Osteocyte (in vitro differentiated cells): Measurements from ENCODE around the gene ZCCHC2. TPM values are rescaled to one million over a fixed set of nuclear protein-coding genes. Genes with fewer than 3 reads are reported as not detected.

Source experiments
- DNase-seq: peaks from one replicate; pipeline ENCODE4 v3.0.0; 2021; ENCODE audit warnings: mixed read lengths; ENCODE audit not compliant: unreplicated experiment; ENCODE audit errors: extremely low spot score
- H3K27ac Mint-ChIP-seq: one replicate; pipeline ENCODE4 v1.8.0; 2021; ENCODE audit warnings: mild to moderate bottlenecking, mixed read lengths; ENCODE audit not compliant: unreplicated experiment
- H3K27me3 Mint-ChIP-seq: one replicate; pipeline ENCODE4 v1.8.0; 2021; ENCODE audit warnings: mixed read lengths; ENCODE audit not compliant: unreplicated experiment
- H3K36me3 Mint-ChIP-seq: one replicate; pipeline ENCODE4 v1.8.0; 2021; ENCODE audit warnings: mixed read lengths; ENCODE audit not compliant: unreplicated experiment
- H3K4me1 Mint-ChIP-seq: one replicate; pipeline ENCODE4 v1.8.0; 2021; ENCODE audit warnings: mixed read lengths; ENCODE audit not compliant: unreplicated experiment
- H3K4me3 Mint-ChIP-seq: one replicate; pipeline ENCODE4 v1.8.0; 2021; ENCODE audit warnings: mild to moderate bottlenecking, moderate library complexity, mixed read lengths; ENCODE audit not compliant: unreplicated experiment
- H3K9me3 Mint-ChIP-seq: one replicate; pipeline ENCODE4 v1.8.0; 2021; ENCODE audit warnings: mixed read lengths; ENCODE audit not compliant: unreplicated experiment
- total RNA-seq: library from RNA; stranded (reverse); gene quantifications from 2 replicates; pipeline ENCODE4 v1.2.1, GENCODE V29; 2021
- TF ChIP-seq, protein P1 (sequence below): fragments of 200-600 bp; sonication (generic); IDR thresholded peaks from 2 replicates; pipeline ENCODE4 v1.5.0; 2021; ENCODE audit warnings: antibody characterized with exemption, mild to moderate bottlenecking, moderate library complexity

ZCCHC2 gene
- total RNA-seq, 1 donor from 2014 or later: 11.2 TPM

DNA sequence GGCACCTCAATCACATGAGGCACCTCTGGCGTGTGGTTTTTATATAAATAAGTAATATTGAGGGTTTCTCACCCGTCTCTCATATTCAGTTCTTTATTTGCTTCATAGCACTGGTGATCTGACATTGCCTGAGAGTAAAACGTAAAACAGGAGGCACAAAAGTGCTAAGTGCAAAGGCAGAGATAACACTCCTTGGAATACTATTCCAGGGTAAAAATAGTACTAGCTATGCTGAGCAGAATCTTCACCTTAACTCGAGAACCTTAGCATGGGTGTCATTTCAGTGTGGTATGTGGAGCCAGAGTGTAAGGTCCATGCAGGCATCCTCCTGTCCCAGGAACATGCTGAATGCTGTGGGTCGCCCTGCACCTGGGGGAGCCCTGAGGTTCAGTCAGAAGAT is 26.9 kb downstream of the ZCCHC2 start:
- no peaks in the 10 kb centered on the region for H3K9me3 Mint-ChIP-seq
- peaks cover 30% of the 10 kb centered on the region for H3K36me3 Mint-ChIP-seq
- no peaks in the 10 kb centered on the region for H3K27me3 Mint-ChIP-seq
- H3K4me3 Mint-ChIP-seq: no peak overlapping the region
- DNase-seq: no peak
- H3K27ac Mint-ChIP-seq: no peak overlapping the region
- peaks cover 2% of the 10 kb centered on the region for H3K4me1 Mint-ChIP-seq
- TF ChIP-seq, protein P1, sequence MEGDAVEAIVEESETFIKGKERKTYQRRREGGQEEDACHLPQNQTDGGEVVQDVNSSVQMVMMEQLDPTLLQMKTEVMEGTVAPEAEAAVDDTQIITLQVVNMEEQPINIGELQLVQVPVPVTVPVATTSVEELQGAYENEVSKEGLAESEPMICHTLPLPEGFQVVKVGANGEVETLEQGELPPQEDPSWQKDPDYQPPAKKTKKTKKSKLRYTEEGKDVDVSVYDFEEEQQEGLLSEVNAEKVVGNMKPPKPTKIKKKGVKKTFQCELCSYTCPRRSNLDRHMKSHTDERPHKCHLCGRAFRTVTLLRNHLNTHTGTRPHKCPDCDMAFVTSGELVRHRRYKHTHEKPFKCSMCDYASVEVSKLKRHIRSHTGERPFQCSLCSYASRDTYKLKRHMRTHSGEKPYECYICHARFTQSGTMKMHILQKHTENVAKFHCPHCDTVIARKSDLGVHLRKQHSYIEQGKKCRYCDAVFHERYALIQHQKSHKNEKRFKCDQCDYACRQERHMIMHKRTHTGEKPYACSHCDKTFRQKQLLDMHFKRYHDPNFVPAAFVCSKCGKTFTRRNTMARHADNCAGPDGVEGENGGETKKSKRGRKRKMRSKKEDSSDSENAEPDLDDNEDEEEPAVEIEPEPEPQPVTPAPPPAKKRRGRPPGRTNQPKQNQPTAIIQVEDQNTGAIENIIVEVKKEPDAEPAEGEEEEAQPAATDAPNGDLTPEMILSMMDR: no peak

DNA sequence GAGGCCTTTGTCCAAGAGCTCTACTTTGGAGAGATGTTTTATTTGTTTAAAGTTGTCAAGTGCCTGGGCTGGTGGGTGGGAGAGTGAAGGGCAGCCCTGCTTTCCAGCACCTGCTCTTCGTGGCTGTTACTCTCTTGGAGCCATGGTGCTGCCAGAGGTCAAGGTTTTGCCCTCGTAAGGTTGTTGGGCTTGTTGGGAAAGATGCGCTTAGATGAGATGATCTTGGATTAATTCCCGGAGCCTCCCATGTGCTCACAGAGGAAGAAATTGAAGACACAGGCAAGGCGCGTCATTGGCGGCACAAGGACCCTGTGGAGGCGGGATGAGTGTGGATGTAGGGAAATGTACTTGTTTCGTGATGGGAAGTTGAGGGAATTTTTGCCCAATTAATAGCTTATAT is 27.9 kb downstream of the ZCCHC2 start:
- TF ChIP-seq, protein P1: no peak
- H3K4me1 Mint-ChIP-seq: peaks cover 7% of the 10 kb centered on the region
- no peak overlapping the region for H3K27ac Mint-ChIP-seq
- no peak for DNase-seq
- H3K9me3 Mint-ChIP-seq: no peaks in the 10 kb centered on the region
- no peak overlapping the region for H3K4me3 Mint-ChIP-seq
- H3K27me3 Mint-ChIP-seq: no peaks in the 10 kb centered on the region
- peaks cover 21% of the 10 kb centered on the region for H3K36me3 Mint-ChIP-seq

GRCh38 chr18:62551972-62552513 is 29.2 kb downstream of the ZCCHC2 start:
- no peak overlapping the region for H3K4me3 Mint-ChIP-seq
- no peak overlapping the region for H3K27ac Mint-ChIP-seq

GRCh38 chr18:62554061-62554815 is 31.4 kb downstream of the ZCCHC2 start:
- Mint-ChIP-seq H3K4me1 (peaks cover 7% of the 10 kb centered on the region), H3K9me3 (no peaks in the 10 kb centered on the region), H3K4me3 (no peak overlapping the region), H3K27me3 (no peaks in the 10 kb centered on the region), H3K36me3 (peaks cover 45% of the 10 kb centered on the region), H3K27ac (no peak overlapping the region)
- TF ChIP-seq, protein P1: no peak
- DNase-seq: no peak

More at GRCh38 chr18:62551972-62552513, 29.2 kb downstream of the ZCCHC2 start:
- DNase-seq: no peak
- peaks cover 7% of the 10 kb centered on the region for H3K4me1 Mint-ChIP-seq
- no peaks in the 10 kb centered on the region for H3K9me3 Mint-ChIP-seq
- H3K36me3 Mint-ChIP-seq: peaks cover 32% of the 10 kb centered on the region
- TF ChIP-seq, protein P1: no peak
- no peaks in the 10 kb centered on the region for H3K27me3 Mint-ChIP-seq

DNA sequence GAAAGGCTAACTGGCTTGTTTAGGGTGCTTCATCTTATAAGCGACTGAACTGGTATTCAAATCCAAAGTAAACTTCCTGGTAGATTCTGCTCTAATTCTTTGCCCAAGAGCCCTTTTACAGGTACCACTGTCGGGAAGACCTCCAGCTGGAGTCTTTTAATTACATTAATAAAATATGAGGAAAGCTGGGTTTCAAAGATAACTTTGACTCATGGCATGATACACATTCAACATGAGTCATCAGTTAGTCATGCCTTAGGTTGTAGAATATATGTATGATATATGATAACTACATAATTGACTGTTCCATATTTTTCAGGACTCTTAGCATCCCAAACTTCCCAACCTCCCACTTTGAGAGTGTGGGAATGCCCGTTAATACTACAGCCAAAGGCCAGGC is 32.3 kb downstream of the ZCCHC2 start:
- Mint-ChIP-seq H3K4me3 (no peak overlapping the region), H3K27me3 (no peaks in the 10 kb centered on the region), H3K9me3 (no peaks in the 10 kb centered on the region), H3K27ac (no peak overlapping the region), H3K36me3 (peaks cover 45% of the 10 kb centered on the region), H3K4me1 (peaks cover 7% of the 10 kb centered on the region)
- TF ChIP-seq, protein P1: no peak
- DNase-seq: no peak
